GM19328 (cell line): ENCODE measurements around the gene CELF5.
"Not testable (repeated sequence)": the region's sequence is repeated elsewhere in the genome, so short reads cannot be mapped to it uniquely, and the experiment has no call there.

Experiments used
- ATAC-seq: cut with Tn5 transposase; IDR thresholded peaks from one replicate; pipeline ENCODE4 v1.9.1; 2021; ENCODE audit warnings: mild to moderate bottlenecking, moderate library complexity; ENCODE audit not compliant: unreplicated experiment

The CELF5 gene

DNA sequence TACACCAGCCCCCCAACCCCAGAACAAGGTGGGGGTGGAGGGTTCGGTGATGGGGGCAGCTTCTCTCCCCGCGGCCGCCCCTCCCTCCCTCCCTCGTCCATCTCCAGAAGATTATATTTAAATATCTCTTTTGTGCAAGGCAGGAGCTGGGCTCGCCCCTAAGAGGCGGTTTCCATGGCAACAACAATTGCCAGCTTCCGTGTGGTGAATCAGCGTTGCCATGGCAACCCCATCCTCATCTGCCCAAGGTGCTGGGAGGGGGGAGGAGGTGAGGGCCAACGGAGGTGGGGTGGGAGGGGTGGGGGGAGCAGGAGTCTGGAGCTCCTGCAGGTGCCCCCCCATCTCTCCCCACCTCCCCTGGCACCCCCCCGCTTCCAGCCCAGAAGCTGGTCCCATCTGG, 46.4 kb downstream of the CELF5 start:
- ATAC-seq: no peak

DNA sequence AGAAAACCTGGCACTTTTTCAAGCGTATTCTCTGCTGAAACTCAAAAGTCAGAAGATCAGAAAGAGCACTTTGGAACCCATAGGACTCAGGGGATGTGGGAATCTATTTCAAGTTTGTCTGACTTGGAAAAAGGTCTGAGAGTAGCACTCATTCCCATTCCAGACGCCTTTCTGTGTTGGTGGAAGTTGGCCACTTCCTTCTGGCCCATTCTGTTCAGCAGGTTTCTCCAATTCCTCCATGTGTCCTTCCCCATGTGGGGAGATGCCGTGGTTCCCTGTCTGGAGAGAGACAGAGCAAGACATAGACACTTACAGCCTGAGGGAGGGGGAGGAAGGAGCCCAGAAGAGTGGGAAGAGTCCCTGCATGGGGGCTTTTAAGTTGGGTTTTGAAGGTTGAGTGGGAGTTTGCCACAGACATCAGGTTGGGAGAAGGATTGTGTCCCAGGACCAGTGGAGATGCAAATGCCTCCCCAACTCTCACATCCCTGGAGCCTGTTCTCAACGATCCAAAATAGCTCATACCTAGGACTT, 48.0 kb downstream of the CELF5 start:
- ATAC-seq: no peak

DNA sequence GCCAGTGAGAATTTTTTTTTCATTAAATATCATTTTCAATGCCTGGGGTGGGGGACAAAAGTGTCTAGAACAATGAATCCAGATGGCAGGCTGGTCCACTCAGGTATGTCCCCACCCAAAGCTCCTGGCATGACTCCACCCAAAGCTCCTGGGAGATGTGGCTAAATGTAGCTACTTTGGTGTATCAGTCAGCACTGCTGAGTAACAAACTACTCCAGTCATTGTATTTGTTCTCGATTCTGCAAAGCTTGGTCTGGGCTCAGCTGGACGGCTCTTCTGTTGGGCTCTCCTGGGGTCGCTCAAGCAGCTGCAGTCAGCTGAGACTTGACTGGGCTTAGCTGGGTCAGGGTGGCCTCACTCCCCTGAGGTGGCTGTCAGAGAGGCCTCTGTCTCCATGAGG, 48.5 kb downstream of the CELF5 start:
- ATAC-seq: no peak

DNA sequence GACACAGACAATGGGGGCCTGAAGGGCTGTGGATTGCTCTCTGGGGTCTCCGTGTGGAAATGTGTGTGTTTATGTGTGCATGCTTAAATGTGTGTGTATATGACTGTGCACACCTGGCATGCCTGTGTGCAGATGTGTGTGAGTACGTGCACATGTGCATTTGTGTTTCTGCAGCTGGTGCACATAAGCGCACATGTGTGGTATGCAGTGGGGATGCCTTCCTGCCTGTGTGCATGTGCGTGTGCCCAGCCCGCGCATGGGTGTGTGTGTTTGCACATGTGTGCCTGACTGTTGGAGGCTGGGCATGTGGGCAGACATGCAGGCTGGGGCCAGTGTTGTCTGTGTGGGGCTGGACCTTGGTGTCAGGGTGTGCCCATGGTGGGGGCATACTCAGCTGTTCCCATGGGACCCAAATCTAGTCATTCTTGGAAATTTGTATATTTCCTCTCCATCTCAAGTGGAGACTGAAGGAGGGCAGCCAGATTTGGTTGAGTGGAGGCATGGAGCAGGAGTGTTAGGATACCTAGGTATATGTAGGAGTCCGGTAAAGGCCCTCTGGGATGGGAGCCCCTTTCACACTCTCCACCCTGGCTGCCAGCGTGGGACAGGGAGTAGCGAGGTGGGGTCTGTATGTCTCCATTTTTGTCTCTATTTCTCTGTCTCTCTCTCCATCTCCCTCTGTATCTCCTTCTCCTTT, 49.9 kb downstream of the CELF5 start:
- ATAC-seq: no peak

DNA sequence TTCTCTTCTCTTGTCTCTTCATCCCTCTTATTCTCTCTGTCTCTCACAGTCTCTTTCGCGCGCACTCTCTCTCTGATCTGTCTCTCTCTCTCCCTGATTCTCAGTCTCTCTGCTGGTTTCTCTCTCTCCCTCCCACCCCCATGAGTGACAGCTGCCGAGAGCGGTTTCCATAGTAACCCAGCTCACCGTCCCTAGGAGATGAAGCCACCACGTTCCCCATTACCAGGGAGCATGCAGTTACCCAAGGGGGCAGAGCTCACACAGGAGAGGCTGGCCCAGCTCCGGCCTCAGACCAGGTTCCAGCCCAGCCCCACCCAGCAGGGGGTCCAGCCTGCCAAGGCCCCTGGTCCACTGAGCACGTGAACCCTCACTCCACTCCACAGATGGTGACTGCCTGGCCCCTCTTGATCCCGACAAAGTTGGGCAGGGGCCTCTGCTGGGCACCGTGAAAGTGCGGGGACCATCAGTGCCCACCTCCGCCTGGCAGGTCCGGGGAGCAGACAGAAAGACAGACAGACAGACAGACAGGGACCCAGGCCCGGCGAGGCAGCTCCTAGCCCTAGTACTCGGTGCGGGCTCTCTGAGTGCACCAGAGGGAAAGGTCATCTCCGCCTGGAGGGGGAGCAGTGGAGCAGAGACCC, 50.6 kb downstream of the CELF5 start:
- no peak for ATAC-seq

DNA sequence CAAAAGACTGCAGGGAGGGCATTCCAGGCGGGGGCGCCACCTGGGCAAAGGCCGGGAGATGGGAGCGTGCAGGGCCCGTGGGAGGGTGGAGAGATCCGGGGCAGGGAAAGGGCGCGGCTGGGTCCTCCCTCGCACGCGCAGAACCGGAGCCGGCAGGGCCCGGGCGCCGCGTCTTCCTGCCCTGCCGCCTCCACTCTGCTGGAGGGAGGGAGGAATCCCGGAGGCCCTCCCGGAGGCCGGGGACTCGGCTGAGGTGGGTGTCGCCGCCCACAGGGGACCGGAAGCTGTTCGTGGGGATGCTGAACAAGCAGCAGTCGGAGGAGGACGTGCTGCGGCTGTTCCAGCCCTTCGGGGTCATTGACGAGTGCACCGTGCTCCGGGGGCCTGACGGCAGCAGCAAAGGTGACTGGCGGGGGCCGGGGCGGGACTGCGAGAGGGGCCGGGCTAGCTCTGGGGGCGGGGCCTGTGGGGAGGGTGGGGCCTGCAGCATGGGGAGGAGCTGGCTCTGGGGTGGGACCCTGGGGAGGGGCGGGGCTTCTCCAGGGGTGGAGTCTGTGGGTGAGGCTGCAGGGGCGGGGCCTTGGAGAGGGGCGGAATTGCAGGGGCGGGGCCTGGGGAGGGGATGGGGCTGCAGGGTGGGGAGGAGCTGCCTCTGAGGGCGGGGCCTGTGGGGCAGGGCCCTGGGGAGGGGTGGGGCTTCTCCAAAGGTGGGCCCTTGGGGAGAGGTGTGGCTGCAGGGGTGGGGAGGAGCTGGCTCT, 51.3 kb downstream of the CELF5 start:
- ATAC-seq: no peak

DNA sequence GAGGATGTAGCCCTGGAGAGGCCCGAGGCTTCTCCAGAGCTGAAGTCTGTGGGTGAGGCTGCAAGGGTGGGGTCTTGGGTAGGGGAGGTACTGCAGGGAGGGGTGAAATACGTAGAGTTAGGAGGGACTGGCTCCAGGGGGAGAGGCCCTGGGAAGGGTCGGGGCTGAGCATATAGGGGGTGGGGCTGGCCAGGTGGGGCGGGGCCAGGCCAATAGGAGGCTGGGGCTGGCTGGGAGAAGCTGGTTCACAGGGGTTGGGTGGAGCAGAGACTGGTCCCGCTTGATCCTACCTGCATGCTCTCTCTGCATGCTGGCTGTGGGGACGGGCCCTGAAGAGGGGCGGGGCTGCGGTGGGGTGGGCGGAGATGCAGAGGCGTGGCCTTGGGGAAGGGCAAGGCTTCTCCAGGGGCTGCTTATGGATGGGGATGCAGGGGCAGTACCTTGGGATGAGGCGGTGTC, 51.9 kb downstream of the CELF5 start:
- no peak for ATAC-seq

DNA sequence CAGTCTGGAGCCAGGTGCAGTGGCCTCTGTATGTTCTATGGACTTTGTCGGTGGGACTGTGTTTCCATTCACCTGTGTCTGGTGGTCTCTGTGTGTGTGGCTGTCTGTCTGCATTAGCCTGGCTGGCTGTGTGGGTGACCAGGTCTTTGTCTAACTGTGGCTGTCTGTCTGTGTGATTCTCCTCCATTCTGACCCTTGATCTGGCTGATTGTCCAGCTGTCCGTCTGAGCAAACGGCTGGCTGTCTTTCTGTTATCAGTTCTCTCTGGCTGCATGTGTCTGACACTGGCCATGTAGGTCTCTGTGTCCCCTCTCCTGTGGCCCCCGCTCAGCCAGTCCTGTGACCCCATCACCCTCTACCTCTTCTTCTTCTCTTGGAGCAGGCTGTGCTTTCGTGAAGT, 53.2 kb downstream of the CELF5 start:
- no peak for ATAC-seq

DNA sequence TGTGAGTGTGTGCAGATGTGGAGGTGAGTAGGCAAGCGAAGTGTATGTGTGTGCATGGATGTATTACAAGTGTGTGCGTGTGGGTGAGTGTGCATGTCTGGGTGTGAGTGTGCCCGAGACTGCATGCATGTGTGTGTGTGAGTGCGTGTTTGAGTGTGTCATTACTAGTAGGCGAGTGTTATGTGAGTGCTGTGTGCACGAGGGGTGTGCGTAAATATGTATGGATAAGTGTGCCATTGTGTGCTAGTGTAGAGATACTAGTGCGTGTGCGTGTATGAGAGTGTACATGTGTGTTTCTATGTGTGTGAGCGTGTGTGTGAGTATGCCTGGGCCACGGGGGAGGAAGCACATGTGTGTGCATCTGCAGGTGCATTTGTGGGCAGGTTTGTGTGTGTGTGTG, 53.8 kb downstream of the CELF5 start:
- no peak for ATAC-seq

DNA sequence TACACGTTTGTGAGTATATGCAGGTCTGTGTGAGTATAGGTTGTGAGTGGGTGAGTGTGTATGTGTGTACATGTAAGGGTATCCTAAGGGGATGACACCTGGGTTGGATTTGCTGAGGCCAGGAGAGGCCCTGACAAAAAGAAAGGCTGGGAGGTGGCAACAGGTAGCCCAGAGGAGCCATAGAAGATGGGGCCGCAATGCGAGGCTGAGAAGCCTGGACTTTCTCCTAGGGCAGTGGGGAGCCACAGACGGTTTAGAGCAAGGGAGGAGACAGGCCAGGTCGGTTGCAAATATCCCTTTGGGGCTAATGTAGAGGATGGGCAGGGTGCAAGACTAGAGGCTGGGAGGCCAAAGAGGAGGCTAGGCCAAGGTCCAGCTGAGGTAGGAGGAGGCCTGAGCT, 54.3 kb downstream of the CELF5 start:
- ATAC-seq: no peak

DNA sequence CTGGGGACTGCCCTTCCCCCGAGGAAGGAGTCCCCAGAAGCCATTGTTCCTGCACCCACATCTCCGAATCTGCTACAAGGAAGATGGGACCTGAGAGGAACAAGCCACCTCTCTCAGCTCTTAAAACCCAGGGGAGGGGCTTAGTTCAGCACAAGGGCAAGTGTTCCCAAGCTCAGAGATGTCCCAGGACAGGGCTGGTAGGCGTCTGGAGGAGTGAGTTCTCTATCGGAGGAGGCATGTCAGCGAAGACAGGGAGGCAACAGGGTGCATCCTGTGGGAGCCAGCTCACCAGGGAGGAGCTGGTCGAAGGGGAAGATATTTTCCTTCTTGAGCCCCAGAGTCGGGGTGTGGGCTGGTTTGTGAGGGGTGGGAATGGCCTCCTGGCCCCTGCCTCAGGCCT, 54.8 kb downstream of the CELF5 start:
- no peak for ATAC-seq

DNA sequence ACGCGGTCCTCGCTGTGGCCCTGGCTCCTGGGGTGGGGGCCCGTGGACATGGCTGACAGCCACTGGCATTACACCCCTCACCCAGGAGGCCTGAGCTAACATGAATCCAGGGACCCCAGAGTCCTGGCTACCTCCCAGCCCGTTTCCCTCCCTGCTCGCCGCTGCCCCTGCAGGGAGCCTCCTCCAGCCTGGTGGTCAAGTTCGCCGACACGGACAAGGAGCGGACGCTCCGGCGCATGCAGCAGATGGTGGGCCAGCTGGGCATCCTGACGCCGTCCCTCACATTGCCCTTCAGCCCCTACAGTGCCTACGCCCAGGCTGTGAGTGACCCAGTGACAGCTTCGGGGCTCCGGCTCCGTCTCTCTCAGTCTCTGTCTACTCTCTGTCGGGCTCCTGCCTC, 56.6 kb downstream of the CELF5 start:
- no peak for ATAC-seq

DNA sequence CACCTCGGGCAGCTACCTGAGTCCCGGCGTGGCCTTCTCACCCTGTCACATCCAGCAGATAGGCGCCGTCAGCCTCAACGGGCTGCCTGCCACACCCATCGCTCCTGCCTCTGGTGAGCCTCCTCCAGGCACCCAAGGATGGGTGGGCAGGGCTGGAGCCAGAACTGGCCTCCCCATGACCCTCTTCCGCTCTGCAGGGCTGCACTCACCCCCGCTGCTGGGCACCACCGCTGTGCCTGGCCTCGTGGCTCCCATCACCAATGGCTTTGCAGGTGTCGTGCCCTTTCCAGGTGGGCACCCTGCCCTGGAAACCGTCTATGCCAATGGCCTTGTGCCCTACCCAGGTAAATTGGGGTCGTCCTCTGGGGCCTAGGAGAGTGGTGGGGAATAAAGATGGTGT, 57.7 kb downstream of the CELF5 start:
- no peak for ATAC-seq

DNA sequence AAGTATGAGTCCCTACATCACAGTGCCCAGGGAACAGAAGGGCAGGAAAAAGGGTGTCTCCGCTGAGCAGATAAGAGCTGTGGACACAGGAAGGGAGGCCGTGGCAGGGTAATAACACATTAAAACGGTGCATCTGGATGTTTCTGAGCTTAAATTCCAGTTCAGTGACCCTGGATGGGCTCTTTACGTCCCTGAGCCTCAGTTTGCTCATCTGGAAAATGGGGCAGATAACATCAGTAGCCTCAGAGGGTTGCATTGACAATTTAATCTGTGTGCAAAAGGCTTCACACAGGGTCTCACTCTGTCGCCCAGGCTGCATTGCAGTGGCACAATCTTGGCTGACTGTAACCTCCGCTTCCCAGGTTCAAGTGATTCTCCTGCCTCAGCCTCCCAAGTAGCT, 58.1 kb downstream of the CELF5 start:
- no peak for ATAC-seq

DNA sequence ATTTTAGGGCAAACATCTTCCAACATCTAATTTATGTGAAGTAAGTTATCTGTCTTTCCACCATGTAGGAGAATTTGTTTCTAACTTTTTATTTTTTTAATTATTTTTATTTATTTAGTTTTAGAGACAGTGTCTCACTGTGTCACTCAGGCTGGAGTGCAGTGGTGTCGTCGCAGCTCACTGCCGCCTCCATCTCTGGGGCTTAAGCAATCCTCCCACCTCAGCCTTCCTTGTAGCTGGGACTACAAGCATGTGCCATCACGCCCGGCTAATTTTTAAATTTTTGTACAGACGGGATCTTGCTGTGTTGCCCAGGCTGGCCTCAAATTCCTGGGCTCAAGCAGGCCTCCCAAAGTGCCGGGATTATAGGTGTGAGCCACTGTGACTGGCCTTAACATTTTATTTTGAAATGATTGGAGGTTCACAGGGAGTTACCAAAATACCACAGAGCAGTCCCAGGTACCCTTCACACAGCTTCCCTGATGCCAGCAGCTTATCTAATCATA, 58.8 kb downstream of the CELF5 start:
- no peak for ATAC-seq

DNA sequence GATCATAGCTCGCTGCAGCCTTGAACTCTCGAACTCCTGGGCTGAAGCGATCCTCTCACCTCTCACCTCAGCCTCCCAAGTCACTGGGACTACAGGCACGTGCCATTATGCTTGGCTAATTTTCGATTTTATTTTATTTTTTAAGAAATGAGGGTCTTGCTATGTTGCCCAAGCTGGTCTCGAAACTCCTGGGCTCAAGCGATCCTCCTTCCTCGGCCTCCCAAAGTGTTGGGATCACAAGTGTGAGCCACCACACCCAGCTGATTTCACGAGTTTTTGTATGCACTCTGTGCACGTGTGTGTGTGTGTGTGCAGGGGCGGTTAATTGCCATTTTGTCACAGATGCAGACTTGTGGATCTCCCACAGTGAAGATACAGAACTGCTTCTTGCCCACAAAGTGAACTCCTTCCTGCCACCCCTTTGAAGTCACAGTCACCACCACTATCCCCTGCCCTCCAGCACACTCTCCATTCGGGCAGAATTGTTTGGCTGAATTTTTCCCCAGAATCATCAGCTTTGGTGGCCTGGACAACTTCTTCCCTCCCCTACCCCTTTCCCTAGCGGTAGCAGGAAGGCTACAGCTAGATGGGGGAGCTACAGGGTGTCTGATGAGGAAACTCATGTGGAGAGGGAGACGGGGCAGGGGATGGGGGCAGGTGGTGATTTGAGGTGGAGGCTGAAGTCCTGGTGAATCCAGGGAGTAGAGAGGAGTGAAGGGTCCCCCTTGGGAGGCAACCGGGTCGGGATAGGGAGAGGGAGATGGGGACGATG, 59.6 kb downstream of the CELF5 start:
- no peak for ATAC-seq

DNA sequence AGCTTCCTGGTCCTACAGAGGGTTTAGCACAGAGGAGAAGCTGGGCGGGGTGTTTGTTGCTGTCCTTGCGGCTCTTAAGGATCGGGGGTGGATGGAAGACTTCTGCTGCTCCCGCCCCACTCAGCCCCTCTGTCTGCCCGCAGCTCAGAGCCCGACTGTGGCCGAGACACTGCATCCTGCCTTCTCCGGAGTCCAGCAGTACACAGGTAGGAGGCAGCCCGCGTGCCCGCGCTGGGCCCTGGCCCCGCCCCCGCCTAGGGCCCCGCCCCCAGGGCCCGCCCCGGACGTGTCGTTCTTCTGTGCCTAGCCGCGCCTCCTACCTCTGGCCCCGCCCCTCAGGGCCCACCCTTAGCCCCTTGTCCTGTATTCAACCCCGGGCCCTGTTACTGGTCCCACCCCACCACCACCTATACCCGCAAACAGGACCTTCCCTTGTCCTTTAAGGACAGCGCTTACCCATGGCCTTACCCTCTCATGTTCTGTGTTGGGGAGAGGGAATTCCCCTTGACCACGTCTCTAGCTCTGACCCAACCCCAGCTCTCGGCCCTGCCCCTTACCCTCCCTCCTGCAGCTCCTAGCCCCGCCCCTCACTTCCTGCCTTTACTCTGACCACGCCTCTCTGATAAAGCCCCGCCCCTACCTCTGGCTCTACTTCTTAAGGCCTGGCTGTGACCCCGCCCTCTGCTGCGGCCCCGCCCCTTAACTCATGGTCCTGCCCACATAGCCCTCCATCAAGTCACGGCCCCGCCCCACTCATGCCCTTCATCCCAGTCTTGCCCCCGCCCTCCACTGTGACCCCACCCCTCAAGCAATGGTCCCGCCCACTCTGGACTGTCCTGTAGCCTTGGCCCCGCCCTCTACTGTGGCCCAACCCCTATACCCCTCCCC, 60.5 kb downstream of the CELF5 start:
- ATAC-seq: no peak

DNA sequence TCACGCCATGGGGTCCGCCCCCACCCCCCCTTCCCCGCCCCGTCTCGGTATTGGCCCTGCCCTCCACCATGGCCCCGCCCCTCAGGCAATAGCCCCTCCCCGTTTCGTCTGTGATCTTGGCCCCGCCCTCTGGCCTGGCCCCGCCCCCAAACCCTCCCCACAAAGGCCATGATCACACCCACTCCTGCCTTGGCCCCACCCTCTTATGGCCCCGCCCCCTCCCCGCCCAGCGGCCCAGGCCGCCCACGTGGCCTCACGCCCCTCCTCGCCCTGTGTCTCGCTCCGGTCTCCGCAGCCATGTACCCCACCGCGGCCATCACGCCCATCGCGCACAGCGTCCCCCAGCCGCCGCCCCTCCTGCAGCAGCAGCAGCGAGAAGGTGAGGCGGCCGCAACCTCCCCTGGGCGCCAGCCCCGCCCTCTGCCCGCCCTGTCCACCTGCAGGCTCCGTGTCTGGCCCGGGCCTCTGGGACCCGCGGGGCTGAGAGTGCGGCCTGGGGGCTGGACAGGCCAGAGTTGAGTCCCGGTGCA, 61.3 kb downstream of the CELF5 start:
- no peak for ATAC-seq

DNA sequence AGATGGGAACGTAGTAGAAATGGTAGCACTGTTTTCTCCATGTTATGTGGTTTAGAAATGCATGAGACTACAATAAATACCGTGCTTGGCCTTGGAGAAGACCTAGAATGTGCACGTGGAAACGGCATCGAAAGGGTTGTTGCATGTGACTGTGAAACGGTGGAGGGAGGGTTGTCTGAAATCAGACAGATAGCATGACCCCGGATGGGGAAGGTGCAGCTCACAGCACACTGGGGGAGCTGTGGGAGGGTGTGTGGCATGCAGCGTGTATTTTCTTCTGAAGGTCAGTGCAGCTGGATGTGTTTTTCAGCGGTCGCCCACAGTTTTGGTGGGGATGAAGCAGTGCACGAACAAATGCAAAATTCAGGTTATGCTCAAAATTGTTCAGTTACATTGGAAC, 63.4 kb downstream of the CELF5 start:
- no peak for ATAC-seq

DNA sequence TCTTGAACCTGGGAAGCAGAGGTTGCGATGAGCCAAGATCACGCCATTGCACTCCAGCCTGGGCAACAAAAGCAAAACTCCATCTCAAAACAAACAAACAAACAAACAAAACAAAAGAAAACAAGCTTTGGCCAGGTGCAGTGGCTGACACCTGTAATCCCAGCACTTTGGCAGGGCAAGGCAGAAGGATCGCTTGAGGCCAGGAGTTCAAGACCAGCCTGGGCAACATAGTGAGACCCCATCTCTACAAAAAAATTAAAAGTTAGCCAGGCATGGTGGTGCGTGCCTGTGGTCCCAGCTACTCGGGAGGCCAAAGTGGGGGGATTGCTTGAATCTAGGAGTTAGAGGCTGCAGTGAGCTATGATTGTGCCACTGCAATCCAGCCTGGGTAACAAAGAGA, 64.0 kb downstream of the CELF5 start:
- not testable (repeated sequence) for ATAC-seq
